ENCODE results near the gene CDKAL1. TPM values are rescaled to one million over a fixed set of nuclear protein-coding genes. Genes with fewer than 3 reads are reported as not detected.

CDKAL1 gene
- total RNA-seq, 1 donor from 2014 or later = 12.2 TPM

DNA sequence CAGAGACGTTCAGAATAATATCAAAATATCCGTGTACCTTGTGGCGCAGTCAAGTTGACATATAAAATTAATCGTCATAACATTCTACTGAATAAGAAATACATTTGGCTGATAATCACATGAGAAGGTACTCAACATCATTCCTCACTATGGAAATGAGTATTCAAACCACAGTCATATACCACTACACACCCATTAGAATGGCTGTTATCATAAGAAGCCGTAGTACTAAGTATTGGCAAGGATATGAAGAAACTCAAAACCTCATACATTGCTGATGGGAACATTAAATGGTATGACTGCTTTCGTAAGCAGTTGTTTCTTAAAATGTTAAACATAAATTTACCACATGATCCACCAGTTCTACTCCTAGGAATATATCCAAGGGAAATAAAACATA, 244.7 kb downstream of the CDKAL1 start:
- H3K4me3 ChIP-seq (ENCODE audit: low read depth, low read length) = no peak overlapping the region
- TF ChIP-seq, protein P1, sequence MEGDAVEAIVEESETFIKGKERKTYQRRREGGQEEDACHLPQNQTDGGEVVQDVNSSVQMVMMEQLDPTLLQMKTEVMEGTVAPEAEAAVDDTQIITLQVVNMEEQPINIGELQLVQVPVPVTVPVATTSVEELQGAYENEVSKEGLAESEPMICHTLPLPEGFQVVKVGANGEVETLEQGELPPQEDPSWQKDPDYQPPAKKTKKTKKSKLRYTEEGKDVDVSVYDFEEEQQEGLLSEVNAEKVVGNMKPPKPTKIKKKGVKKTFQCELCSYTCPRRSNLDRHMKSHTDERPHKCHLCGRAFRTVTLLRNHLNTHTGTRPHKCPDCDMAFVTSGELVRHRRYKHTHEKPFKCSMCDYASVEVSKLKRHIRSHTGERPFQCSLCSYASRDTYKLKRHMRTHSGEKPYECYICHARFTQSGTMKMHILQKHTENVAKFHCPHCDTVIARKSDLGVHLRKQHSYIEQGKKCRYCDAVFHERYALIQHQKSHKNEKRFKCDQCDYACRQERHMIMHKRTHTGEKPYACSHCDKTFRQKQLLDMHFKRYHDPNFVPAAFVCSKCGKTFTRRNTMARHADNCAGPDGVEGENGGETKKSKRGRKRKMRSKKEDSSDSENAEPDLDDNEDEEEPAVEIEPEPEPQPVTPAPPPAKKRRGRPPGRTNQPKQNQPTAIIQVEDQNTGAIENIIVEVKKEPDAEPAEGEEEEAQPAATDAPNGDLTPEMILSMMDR (conservative IDR thresholded peaks at IDR 0.05; ENCODE audit: low read depth, low read length) = no peak
- DNase-seq (ENCODE audit: low read depth) = no peak

DNA sequence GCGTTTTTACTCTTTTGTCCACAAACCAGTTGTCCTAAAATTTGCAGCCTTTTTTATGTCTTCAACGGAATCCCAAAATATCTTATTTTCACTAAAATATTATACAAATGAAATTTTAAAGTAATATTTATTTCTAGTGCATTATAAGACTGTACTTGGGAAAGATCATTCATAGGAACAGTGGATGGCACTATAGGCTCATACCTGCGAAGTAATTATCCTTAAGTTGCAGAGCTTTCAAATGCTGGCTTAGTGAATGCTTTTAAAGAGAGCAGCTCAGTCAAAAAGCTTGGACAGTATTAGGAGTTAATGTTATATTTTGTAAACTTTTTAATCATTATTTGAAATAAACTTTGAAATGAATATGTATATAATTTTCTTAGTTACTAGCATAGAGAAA, 254.9 kb downstream of the CDKAL1 start:
- no peak for DNase-seq (ENCODE audit: low read depth)
- TF ChIP-seq, protein P1 (conservative IDR thresholded peaks at IDR 0.05; ENCODE audit: low read depth, low read length) = peak; percentile 15
- no peak overlapping the region for H3K4me3 ChIP-seq (ENCODE audit: low read depth, low read length)

DNA sequence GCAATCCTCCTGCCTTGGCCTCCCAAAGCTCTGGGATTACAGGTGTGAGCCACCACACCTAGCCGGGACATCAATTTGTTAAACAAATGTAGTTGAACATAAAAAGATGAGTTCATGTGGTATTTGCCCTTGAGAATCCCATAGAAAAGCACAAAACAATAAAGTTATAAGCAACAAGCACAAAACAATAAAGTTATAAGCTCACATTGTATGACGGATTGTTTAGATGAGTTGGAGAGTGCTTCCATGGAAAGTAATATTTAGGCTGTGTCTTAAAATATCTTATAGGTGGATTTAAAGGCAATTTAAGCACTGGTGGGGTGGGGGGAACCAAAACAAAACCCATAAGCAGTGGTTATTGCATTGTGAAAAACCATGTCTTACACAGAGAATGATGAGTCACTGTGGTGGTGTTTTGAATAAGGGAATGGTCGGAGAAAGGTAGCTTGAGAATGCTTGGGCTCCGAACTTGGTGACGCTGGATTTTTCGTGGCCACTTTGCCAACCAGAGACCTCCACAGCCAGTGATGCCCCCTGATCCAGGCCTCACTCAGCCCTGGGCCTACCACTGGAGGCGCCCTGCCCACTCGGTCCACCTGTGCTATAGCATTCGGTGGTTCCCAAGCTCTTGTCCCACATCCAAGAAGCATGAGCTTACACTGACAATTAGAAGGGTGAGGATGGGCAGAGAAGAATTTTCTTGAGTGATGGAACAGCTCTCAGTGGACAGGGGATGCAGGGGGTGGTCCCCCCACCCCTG, 256.0 kb downstream of the CDKAL1 start:
- TF ChIP-seq, protein P1 (conservative IDR thresholded peaks at IDR 0.05; ENCODE audit: low read depth, low read length) = no peak
- no peak overlapping the region for H3K4me3 ChIP-seq (ENCODE audit: low read depth, low read length)
- DNase-seq (ENCODE audit: low read depth) = no peak

GRCh38 chr6:20791074-20791473, 256.8 kb downstream of the CDKAL1 start:
- TF ChIP-seq, protein P1 (conservative IDR thresholded peaks at IDR 0.05; ENCODE audit: low read depth, low read length) = no peak

DNA sequence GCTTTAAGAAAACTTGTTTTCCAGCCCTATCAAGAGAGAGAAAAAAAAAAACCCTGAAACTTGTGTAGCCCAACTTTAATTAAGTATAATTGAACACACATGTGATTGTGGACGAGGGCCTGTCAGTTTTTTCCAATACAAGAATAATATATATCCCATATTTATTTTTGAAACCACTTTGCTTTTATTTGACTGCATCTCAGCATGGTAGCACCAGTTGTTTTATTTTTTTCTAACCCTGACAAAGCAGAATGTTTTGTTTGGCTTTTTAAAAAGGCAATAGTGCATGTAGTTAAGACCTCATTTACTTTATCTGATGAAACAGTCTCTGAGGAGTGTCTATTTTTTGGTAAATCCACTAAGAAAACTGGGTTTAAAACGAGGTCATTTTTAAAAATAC, 257.7 kb downstream of the CDKAL1 start:
- no peak for DNase-seq (ENCODE audit: low read depth)
- no peak overlapping the region for H3K4me3 ChIP-seq (ENCODE audit: low read depth, low read length)
- TF ChIP-seq, protein P1 (conservative IDR thresholded peaks at IDR 0.05; ENCODE audit: low read depth, low read length) = no peak

More at GRCh38 chr6:20791074-20791473, 256.8 kb downstream of the CDKAL1 start:
- DNase-seq (ENCODE audit: low read depth) = no peak
- no peak overlapping the region for H3K4me3 ChIP-seq (ENCODE audit: low read depth, low read length)

- no peak overlapping the region for H3K4me3 ChIP-seq (ENCODE audit: low read depth, low read length)
- TF ChIP-seq, protein P1 (conservative IDR thresholded peaks at IDR 0.05; ENCODE audit: low read depth, low read length) = no peak
- DNase-seq (ENCODE audit: low read depth) = no peak
Observed at GRCh38 chr6:20793174-20793573, 258.9 kb downstream of the CDKAL1 start.

DNA sequence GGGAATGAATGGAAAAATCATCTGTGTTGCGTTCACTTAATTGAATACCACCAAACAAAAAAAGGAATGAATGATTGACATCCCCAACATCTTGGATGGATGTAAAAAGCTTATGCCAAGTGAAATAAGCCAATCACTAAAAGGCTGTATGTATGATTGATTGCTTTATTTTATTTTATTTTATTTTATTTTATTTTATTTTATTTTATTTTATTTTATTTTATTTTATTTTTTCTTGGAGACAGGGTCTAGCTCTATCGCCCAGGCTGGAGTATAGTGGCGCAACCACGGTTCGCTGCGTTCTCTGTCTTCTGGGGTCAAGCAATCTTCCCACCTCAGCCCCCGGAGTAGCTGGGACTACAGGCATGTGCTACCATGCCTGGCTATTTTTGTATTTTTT, 263.3 kb downstream of the CDKAL1 start:
- TF ChIP-seq, protein P1 (conservative IDR thresholded peaks at IDR 0.05; ENCODE audit: low read depth, low read length) = no peak
- DNase-seq (ENCODE audit: low read depth) = no peak
- no peak overlapping the region for H3K4me3 ChIP-seq (ENCODE audit: low read depth, low read length)

Measured in epithelial cell of proximal tubule (primary cell).